GM13976 (cell line): ENCODE results near the gene DAPK2.

ENCODE experiments used
- DNase-seq: peaks from one replicate; pipeline ENCODE4 v3.0.0; 2012; ENCODE audit warnings: low spot score
- in situ Hi-C: fragments of 300-500 bp; cut with MboI; formaldehyde crosslinking; loops from one replicate; pipeline ENCODE4 v1.12.0; 2022; ENCODE audit warnings: low sequenced_read_pairs, mixed read lengths, inconsistent platforms; ENCODE audit not compliant: unreplicated experiment
- TF ChIP-seq, protein P1 (sequence below): IDR thresholded peaks from 2 replicates; pipeline ENCODE4 v1.5.1; 2012; ENCODE audit warnings: borderline replicate concordance, mild to moderate bottlenecking; ENCODE audit not compliant: insufficient read depth; ENCODE audit errors: extremely low read depth, missing control alignments, control extremely low read depth

DAPK2 gene

DNA sequence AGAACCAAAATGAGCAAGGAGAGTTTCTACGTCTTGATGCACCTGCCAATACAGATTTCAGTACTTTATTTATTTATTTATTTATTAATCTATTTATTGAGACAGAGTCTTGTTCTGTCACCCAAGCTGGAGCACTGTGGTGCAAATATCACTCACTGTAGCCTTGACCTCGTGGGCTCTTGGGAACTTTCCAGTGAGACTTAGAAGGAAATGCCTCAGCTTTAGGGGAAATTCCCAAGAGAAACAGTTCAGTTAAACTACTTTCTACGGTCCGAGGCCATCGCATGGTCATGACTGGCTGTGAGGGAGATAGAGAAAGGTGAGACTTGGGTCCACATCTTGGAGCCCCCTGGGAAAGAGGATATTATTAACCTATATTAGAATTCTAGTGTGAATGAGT lies 165.5 kb downstream of the DAPK2 start:
- in situ Hi-C loops: loop anchor here (10.0 to 25.0 kb wide), 2 partner anchors 116 to 268 kb away; no protein-coding TSS in a partner anchor
- no peak for DNase-seq
- TF ChIP-seq, protein P1, sequence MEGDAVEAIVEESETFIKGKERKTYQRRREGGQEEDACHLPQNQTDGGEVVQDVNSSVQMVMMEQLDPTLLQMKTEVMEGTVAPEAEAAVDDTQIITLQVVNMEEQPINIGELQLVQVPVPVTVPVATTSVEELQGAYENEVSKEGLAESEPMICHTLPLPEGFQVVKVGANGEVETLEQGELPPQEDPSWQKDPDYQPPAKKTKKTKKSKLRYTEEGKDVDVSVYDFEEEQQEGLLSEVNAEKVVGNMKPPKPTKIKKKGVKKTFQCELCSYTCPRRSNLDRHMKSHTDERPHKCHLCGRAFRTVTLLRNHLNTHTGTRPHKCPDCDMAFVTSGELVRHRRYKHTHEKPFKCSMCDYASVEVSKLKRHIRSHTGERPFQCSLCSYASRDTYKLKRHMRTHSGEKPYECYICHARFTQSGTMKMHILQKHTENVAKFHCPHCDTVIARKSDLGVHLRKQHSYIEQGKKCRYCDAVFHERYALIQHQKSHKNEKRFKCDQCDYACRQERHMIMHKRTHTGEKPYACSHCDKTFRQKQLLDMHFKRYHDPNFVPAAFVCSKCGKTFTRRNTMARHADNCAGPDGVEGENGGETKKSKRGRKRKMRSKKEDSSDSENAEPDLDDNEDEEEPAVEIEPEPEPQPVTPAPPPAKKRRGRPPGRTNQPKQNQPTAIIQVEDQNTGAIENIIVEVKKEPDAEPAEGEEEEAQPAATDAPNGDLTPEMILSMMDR: no peak

DNA sequence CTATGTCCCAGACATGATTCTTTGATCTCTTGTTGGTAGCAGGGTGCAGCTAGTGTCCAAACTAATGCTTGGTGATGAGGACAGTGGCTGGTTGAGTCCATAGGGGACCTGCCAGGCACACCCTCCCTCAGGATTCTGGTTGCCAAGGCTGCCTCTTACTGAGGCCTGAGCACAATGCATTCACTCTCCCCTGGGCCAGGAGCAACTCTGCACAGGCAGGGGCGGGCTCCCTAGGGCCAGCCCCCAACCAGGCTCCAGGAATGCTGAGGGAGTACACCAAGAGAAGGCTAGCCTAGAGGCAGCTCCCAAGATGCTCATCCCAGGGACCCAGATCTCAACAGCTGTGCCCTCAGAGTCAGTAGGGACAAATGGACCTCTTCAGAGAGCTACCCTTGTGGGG lies 166.3 kb downstream of the DAPK2 start:
- TF ChIP-seq, protein P1: no peak
- in situ Hi-C loops: loop anchor here (10.0 to 25.0 kb wide), 2 partner anchors 115 to 268 kb away; no protein-coding TSS in a partner anchor
- no peak for DNase-seq

- DNase-seq: no peak
- in situ Hi-C loops: loop anchor here (25.0 kb wide), 1 partner anchor 267 kb away; no protein-coding TSS in a partner anchor
- TF ChIP-seq, protein P1: no peak
Measured at GRCh38 chr15:63879211-63879610, 167.1 kb downstream of the DAPK2 start.

DNA sequence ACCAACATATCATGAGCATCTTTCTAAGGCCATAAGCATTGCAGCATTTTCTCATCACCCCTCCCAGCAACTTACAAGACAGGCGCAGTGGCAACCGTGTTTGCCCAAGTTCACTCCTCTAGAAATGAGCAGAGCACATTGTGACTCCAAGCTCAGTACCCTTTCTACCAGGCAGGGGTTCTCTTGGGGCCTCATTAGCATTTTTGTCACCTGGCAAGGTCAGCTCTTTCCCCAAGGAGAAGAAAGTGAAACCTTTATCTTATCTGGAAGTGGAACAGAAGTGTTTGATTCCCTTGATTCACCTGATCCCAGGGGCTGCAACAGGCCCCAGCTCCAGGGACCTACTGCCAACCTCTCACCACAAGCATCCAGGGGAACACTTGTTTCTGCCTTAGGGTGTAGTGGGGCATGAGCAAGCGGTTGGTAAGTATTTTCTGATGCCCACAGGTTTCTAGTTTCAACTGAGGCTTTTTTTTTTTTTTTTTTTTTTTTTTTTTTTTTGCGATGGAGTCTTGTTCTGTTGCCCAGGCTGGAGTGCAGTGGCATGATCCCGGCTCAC lies 168.5 kb downstream of the DAPK2 start:
- no peak for DNase-seq
- TF ChIP-seq, protein P1: no peak
- in situ Hi-C loops: loop anchor here (25.0 kb wide), 1 partner anchor 265 kb away; no protein-coding TSS in a partner anchor

DNA sequence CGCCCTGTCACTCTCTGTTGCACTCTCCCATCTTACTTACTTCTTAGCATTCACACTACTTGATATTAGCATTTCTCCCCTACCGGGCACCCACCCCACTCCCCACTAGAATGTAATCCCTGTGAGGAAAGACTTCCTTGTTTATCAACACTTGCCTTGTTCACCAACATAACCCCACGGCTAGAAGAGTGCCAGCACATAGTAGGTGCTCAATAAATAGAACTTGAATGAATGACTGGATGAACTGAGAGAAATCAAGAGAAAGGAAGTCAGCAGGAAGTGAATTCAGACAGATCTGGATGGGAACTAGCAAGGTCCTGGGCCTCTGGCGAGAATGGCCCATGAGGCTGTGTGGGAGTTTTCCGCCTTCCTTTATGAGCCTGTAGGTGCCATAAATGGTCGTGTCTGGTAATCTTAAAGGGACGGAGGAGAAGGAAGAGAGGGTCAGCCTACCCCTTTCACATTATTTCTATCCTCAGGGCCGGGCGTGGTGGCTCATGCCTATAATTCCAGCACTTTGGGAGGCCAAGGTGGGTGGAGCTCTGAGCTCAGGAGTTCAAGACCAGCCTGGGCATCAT lies 170.1 kb downstream of the DAPK2 start:
- TF ChIP-seq, protein P1: no peak
- in situ Hi-C loops: loop anchor here (25.0 kb wide), 1 partner anchor 264 kb away; no protein-coding TSS in a partner anchor
- no peak for DNase-seq

DNA sequence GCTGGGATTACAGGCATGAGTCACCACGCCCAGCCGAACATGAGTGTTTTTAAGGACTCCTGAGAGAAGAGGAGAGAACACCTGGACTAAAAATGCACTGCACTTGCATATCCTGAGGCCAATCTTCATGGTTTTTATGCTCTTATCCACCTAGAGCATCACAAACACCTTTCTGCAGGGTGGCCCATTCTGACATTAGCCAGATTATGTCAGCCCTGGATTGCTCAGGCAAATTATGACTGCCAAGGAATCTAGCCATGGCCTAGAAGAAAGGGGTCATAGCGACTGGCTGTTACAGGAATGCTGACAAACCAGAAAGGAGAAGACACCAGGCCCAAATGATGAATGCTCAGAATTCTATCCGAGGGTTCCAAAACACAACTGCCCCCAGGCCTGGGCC lies 171.7 kb downstream of the DAPK2 start:
- no peak for DNase-seq
- in situ Hi-C loops: loop anchor here (25.0 kb wide), 1 partner anchor 262 kb away; no protein-coding TSS in a partner anchor
- TF ChIP-seq, protein P1: no peak
